Gastrocnemius medialis (tissue), 4 donors: ENCODE measurements around the gene DCDC1.

Source experiments
- POLR2A ChIP-seq, 2 donors: fragments of 450-650 bp; IDR thresholded peaks; one replicate each; pipeline ENCODE4 v1.6.1; 2017; ENCODE audit warnings: antibody characterized with exemption in 2 of 2, mild to moderate bottlenecking in 2 of 2, moderate library complexity in 2 of 2
- TF ChIP-seq, protein P1 (sequence below), 5 experiments: fragments of 450-650 bp in 3 of 5; fragments of 200-600 bp in 2 of 5; sonication (generic) in 2 of 5; IDR thresholded peaks in 4 of 5; conservative IDR thresholded peaks in 1 of 5; 1 replicate in 4 of 5; 2 replicates in 1 of 5; pipeline ENCODE4 v1.5.1; 2016 to 2019; ENCODE audit warnings: antibody characterized with exemption in 5 of 5, mild to moderate bottlenecking in 3 of 5, moderate library complexity in 3 of 5

DNA sequence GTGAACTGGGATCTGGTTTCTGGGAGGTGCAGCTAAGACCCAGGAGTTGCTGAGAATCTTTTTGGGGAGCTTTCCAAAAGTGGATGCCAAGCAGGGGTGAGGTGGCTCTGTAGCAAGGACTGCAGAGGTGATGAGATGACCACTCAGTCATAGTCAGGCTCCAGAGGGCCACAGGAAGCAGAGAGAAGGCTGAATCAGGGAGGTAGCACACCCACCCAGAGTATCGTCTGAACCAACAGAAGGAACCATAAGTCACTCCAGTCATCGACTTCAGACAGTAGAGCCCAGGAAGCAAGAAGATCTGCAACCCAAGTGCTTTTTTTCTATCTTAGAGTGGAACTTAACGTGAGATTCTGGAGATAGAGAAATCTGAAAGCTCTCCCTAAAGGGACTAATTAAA is 447.7 kb downstream of the DCDC1 start:
- no peak for TF ChIP-seq POLR2A (IDR thresholded peaks at IDR 0.05)
- TF ChIP-seq, protein P1, sequence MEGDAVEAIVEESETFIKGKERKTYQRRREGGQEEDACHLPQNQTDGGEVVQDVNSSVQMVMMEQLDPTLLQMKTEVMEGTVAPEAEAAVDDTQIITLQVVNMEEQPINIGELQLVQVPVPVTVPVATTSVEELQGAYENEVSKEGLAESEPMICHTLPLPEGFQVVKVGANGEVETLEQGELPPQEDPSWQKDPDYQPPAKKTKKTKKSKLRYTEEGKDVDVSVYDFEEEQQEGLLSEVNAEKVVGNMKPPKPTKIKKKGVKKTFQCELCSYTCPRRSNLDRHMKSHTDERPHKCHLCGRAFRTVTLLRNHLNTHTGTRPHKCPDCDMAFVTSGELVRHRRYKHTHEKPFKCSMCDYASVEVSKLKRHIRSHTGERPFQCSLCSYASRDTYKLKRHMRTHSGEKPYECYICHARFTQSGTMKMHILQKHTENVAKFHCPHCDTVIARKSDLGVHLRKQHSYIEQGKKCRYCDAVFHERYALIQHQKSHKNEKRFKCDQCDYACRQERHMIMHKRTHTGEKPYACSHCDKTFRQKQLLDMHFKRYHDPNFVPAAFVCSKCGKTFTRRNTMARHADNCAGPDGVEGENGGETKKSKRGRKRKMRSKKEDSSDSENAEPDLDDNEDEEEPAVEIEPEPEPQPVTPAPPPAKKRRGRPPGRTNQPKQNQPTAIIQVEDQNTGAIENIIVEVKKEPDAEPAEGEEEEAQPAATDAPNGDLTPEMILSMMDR (IDR thresholded peaks at IDR 0.05 in 4 of 5, conservative IDR thresholded peaks at IDR 0.05 in 1 of 5), result no peak
